ENCODE measurements around the gene SLC25A52. TPM values are rescaled to one million over a fixed set of nuclear protein-coding genes. Genes with fewer than 3 reads are reported as not detected.

The SLC25A52 gene
- total RNA-seq, 4 donors from 2014 or later = not detected

DNA sequence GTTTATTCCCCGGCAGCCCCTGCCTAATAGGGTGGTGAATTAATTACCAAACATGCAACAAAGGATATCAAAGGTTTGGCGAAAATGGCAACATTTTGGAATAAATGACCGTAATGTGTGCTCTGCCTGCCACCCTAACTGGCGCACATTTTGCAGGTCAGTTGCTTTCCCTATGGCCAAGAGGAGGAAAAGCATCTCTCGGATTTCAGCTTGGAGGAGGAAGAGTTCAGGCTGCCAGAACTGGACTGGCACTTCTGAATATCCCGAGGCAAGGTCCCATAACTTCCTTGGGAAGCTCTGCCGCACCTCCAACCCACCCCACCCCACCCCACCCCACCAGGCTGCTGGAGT lies 37.1 kb downstream of the SLC25A52 start:
- Histone ChIP-seq H3K27me3 (no peaks in the 10 kb centered on the region), H3K9me3 (no peaks in the 10 kb centered on the region), H3K36me3 (no peaks in the 10 kb centered on the region), H3K4me1 (peaks cover 17% of the 10 kb centered on the region), H3K27ac (peak overlapping the region; percentile 61), H3K4me3 (peak overlapping the region; percentile 68)
- WGBS = 26% methylated on average over 7 of the region's 7 CpGs
- DNase-seq (ENCODE audit: low spot score in 2 of 2) = no peak
- no peak for TF ChIP-seq EP300 (IDR thresholded peaks at IDR 0.05)
- no peak for TF ChIP-seq POLR2A (IDR thresholded peaks at IDR 0.05)
- TF ChIP-seq, protein P1, sequence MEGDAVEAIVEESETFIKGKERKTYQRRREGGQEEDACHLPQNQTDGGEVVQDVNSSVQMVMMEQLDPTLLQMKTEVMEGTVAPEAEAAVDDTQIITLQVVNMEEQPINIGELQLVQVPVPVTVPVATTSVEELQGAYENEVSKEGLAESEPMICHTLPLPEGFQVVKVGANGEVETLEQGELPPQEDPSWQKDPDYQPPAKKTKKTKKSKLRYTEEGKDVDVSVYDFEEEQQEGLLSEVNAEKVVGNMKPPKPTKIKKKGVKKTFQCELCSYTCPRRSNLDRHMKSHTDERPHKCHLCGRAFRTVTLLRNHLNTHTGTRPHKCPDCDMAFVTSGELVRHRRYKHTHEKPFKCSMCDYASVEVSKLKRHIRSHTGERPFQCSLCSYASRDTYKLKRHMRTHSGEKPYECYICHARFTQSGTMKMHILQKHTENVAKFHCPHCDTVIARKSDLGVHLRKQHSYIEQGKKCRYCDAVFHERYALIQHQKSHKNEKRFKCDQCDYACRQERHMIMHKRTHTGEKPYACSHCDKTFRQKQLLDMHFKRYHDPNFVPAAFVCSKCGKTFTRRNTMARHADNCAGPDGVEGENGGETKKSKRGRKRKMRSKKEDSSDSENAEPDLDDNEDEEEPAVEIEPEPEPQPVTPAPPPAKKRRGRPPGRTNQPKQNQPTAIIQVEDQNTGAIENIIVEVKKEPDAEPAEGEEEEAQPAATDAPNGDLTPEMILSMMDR (IDR thresholded peaks at IDR 0.05) = no peak
- TF ChIP-seq POLR2AphosphoS5 (IDR thresholded peaks at IDR 0.05) = no peak

DNA sequence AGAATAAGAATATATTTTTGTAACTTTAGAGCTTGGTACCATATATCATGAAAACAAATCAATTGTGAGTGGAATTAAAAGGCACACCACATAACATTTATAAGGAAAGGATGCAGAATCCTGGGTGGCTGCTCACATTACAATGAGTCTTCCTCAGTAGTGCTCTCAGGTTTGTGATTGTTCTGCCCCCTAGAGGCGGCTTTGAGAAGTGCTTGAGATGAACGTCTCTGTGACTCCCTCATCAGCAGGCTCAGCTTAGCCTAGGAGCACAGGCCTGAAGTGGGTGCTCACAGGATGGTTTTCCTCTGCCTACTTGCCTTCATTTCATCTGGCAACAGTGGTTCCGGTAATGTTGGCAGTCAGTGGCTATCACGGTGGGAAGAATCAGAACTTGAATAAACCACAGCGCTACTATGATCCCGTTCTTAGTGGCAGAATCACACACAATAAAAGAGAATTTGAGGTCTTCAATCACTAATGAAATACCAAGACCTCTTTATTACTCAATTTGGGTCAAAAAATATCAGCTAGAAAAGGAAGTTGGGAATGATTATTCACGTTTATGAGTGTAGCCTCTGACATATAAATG lies 38.2 kb downstream of the SLC25A52 start:
- WGBS = 32% methylated on average over 7 of the region's 7 CpGs
- peaks cover 17% of the 10 kb centered on the region for H3K4me1 ChIP-seq
- no peaks in the 10 kb centered on the region for H3K36me3 ChIP-seq
- TF ChIP-seq EP300 (IDR thresholded peaks at IDR 0.05) = no peak
- TF ChIP-seq, protein P1 (IDR thresholded peaks at IDR 0.05) = peak; percentile 53 to 81
- no peak overlapping the region for H3K27ac ChIP-seq
- peak; percentile 84 for DNase-seq (ENCODE audit: low spot score in 2 of 2)
- H3K9me3 ChIP-seq = no peaks in the 10 kb centered on the region
- no peak overlapping the region for H3K4me3 ChIP-seq
- H3K27me3 ChIP-seq = no peaks in the 10 kb centered on the region

DNA sequence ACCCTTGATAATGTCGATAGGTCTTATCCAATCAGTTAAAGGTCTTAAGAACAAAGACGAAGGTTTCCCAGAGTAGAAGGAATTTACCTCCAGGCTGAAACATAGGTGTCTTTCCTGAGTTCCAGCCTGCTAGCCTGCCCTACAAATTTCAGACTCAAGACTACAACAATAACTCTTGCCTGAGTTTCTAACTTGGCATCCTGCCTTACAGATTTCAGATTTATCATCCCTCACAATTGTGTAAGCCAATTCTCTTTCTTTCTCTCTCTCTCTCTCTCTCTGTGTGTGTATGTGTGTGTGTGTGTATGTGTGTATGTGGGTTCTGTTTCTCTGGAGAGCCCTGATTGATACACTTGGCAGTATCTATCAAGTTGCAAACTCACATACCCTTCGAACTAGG lies 39.1 kb downstream of the SLC25A52 start:
- Histone ChIP-seq H3K36me3 (no peaks in the 10 kb centered on the region), H3K4me3 (no peak overlapping the region), H3K9me3 (no peaks in the 10 kb centered on the region), H3K27ac (no peak overlapping the region), H3K27me3 (no peaks in the 10 kb centered on the region), H3K4me1 (peaks cover 17% of the 10 kb centered on the region)
- DNase-seq (ENCODE audit: low spot score in 2 of 2) = no peak
- TF ChIP-seq EP300 (IDR thresholded peaks at IDR 0.05) = no peak
- TF ChIP-seq POLR2AphosphoS5 (IDR thresholded peaks at IDR 0.05) = no peak
- TF ChIP-seq, protein P1 (IDR thresholded peaks at IDR 0.05) = no peak
- TF ChIP-seq POLR2A (IDR thresholded peaks at IDR 0.05) = no peak
- 51% methylated on average over 3 of the region's 3 CpGs for whole genome bisulfite sequencing

DNA sequence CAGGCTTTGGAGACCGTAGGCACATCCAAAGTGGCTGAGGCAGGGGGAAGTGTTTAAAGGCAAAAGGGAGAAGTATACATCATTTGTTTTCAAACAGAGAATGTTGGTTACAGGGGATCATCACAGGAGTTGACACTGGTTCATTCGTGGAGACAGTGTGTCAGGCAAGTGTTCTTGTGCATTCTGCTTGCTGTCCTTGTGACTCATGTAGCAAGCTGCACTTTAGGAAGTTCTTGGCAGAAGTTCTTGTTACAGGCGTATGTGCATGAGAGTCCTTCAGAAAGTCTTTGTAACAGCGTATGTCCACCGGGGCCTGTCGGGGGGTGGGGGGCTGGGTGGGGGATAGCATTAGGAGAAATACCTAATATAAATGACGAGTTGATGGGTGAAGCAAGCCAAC lies 39.8 kb downstream of the SLC25A52 start:
- no peaks in the 10 kb centered on the region for H3K9me3 ChIP-seq
- DNase-seq (ENCODE audit: low spot score in 2 of 2) = no peak
- no peak overlapping the region for H3K4me3 ChIP-seq
- H3K4me1 ChIP-seq = peaks cover 17% of the 10 kb centered on the region
- H3K36me3 ChIP-seq = no peaks in the 10 kb centered on the region
- no peak overlapping the region for H3K27ac ChIP-seq
- H3K27me3 ChIP-seq = no peaks in the 10 kb centered on the region
- no peak for TF ChIP-seq EP300 (IDR thresholded peaks at IDR 0.05)
- no peak for TF ChIP-seq POLR2AphosphoS5 (IDR thresholded peaks at IDR 0.05)
- TF ChIP-seq, protein P1 (IDR thresholded peaks at IDR 0.05) = no peak
- TF ChIP-seq POLR2A (IDR thresholded peaks at IDR 0.05) = no peak
- WGBS = 65% methylated on average over 7 of the region's 7 CpGs

DNA sequence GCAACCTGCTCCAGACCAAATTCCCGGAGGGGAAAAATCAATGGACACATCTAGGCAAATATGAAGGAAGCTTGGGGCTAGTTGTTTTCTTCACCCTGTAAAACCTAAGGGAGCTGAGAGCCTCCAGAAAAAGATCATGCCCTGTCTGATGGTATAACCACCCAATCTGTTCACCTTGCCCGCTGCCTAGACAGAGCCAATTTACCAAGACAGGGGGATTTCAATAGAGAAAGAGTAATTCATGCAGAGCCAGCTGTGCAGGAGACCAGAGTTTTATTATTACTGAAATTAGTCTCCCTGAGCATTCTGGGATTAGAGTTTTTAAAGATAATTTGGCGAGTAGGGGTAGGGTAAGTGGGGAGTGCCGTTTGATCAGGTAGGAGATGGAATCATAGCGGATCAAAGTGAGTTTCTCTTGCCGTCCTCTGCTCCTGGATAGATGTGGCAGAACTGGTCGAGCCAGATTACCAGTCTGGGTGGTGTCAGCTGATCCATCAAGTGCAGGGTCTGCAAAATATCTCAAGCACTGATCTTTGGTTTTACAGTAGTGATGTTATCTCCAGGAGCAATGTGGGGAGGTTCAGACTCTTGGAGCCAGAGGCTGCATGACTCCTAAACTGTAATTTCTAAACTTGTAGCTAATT lies 41.2 kb downstream of the SLC25A52 start:
- TF ChIP-seq, protein P1 (IDR thresholded peaks at IDR 0.05) = no peak
- TF ChIP-seq POLR2AphosphoS5 (IDR thresholded peaks at IDR 0.05) = no peak
- TF ChIP-seq POLR2A (IDR thresholded peaks at IDR 0.05) = no peak
- TF ChIP-seq EP300 (IDR thresholded peaks at IDR 0.05) = no peak
- no peaks in the 10 kb centered on the region for H3K36me3 ChIP-seq
- H3K9me3 ChIP-seq = no peaks in the 10 kb centered on the region
- WGBS = 79% methylated on average over 7 of the region's 7 CpGs
- H3K4me3 ChIP-seq = no peak overlapping the region
- no peak overlapping the region for H3K27ac ChIP-seq
- DNase-seq (ENCODE audit: low spot score in 2 of 2) = no peak
- H3K27me3 ChIP-seq = no peaks in the 10 kb centered on the region
- H3K4me1 ChIP-seq = peaks cover 12% of the 10 kb centered on the region

Data from suprapubic skin (tissue), 4 donors.